Erythroblast (primary cell): ENCODE results near the gene S100A9.
A peak's percentile ranks its signal among the peaks of the same experiment; 100 is the strongest.
"Not testable (repeated sequence)": the region's sequence is repeated elsewhere in the genome, so short reads cannot be mapped to it uniquely, and the experiment has no call there.

Experiments
- DNase-seq, 2 experiments: peaks; one replicate each; lab custom pipeline; 2025; lab: John Stamatoyannopoulos, UW
- GATA1 ChIP-seq: IDR thresholded peaks from 2 replicates; pipeline ENCODE4 v1.6.1; 2011; ENCODE audit warnings: low read depth, mild to moderate bottlenecking, control low read depth, low read length, moderate library complexity
- POLR2A ChIP-seq: IDR thresholded peaks from 2 replicates; pipeline ENCODE4 v1.6.1; 2011; ENCODE audit warnings: mild to moderate bottlenecking, low read length

The S100A9 gene

GRCh38 chr1:153339802-153340201 lies 17.9 kb upstream of the S100A9 start:
- no peak for TF ChIP-seq POLR2A
- no peak for TF ChIP-seq GATA1
- no peak for DNase-seq

- DNase-seq: no peak
- TF ChIP-seq GATA1: no peak
- no peak for TF ChIP-seq POLR2A
Observed at GRCh38 chr1:153340356-153340755, 17.3 kb upstream of the S100A9 start.

- TF ChIP-seq GATA1 (no peak), POLR2A (no peak)
- no peak for DNase-seq
Observed at GRCh38 chr1:153341431-153341934, 16.2 kb upstream of the S100A9 start.

- TF ChIP-seq POLR2A: no peak
- no peak for TF ChIP-seq GATA1
- DNase-seq: peak; percentile 49 to 71
Observed at GRCh38 chr1:153342178-153342577, 15.5 kb upstream of the S100A9 start.

GRCh38 chr1:153343040-153343681 lies 14.5 kb upstream of the S100A9 start:
- no peak for TF ChIP-seq POLR2A
- no peak for TF ChIP-seq GATA1
- no peak for DNase-seq

- DNase-seq: peak; percentile 88 to 98
- TF ChIP-seq POLR2A (peak; percentile 41), GATA1 (peak; percentile 90)
Observed at GRCh38 chr1:153343811-153344717, 13.6 kb upstream of the S100A9 start.

- peak in 1 of 2 experiments; percentile 35 for DNase-seq
Observed at GRCh38 chr1:153344718-153345025, 13.0 kb upstream of the S100A9 start.

GRCh38 chr1:153345187-153346076 lies 12.2 kb upstream of the S100A9 start:
- TF ChIP-seq GATA1 (no peak), POLR2A (no peak)
- DNase-seq: no peak

More at GRCh38 chr1:153344718-153345025, 13.0 kb upstream of the S100A9 start:
- TF ChIP-seq POLR2A (no peak), GATA1 (no peak)

GRCh38 chr1:153346077-153346723 lies 11.5 kb upstream of the S100A9 start:
- TF ChIP-seq POLR2A (no peak), GATA1 (no peak)
- DNase-seq: no peak

GRCh38 chr1:153347049-153347448 lies 10.6 kb upstream of the S100A9 start:
- not testable (repeated sequence) for DNase-seq

GRCh38 chr1:153347856-153348255 lies 9.8 kb upstream of the S100A9 start:
- DNase-seq: no peak
- TF ChIP-seq POLR2A (no peak), GATA1 (no peak)

GRCh38 chr1:153348511-153349362 lies 8.9 kb upstream of the S100A9 start, which contains the start of gene PGLYRP4:
PGLYRP4 (minus strand) TSS chr1:153348841; CDS start chr1:153347932, 909 bp downstream.
- TF ChIP-seq GATA1: no peak
- TF ChIP-seq POLR2A: no peak
- no peak for DNase-seq
